NCI-H446 treated with DMSO at 0.1 percent for 48 hours (cell line): ENCODE results near the gene ADAMTS17.

Experiments used
- DNase-seq: peaks from one replicate; lab custom pipeline; 2025; lab: John Stamatoyannopoulos, UW

The ADAMTS17 gene

GRCh38 chr15:100201376-100202280 is 140.1 kb downstream of the ADAMTS17 start:
- no peak for DNase-seq

GRCh38 chr15:100200287-100200880 is 141.4 kb downstream of the ADAMTS17 start:
- no peak for DNase-seq

- DNase-seq, result no peak
Measured at GRCh38 chr15:100199711-100200286, 142.0 kb downstream of the ADAMTS17 start.

- no peak for DNase-seq
Measured at GRCh38 chr15:100198442-100198841, 143.3 kb downstream of the ADAMTS17 start.

GRCh38 chr15:100196326-100197058 is 145.3 kb downstream of the ADAMTS17 start:
- DNase-seq, result no peak

- no peak for DNase-seq
Measured at GRCh38 chr15:100194996-100195395, 146.8 kb downstream of the ADAMTS17 start.

- DNase-seq, result no peak
Measured at GRCh38 chr15:100193277-100193860, 148.4 kb downstream of the ADAMTS17 start.

- DNase-seq, result no peak
Measured at GRCh38 chr15:100192097-100193080, 149.4 kb downstream of the ADAMTS17 start.

- DNase-seq, result no peak
Measured at GRCh38 chr15:100191161-100191560, 150.6 kb downstream of the ADAMTS17 start.

GRCh38 chr15:100190675-100191074 is 151.1 kb downstream of the ADAMTS17 start:
- DNase-seq, result no peak

GRCh38 chr15:100189849-100190248 is 151.9 kb downstream of the ADAMTS17 start:
- DNase-seq, result no peak

- DNase-seq, result no peak
Measured at GRCh38 chr15:100189319-100189718, 152.5 kb downstream of the ADAMTS17 start.

GRCh38 chr15:100187677-100188076 is 154.1 kb downstream of the ADAMTS17 start:
- DNase-seq, result no peak

GRCh38 chr15:100186960-100187359 is 154.8 kb downstream of the ADAMTS17 start:
- no peak for DNase-seq

GRCh38 chr15:100186366-100186765 is 155.4 kb downstream of the ADAMTS17 start:
- DNase-seq, result no peak

GRCh38 chr15:100183921-100184495 is 157.8 kb downstream of the ADAMTS17 start:
- DNase-seq, result no peak

- DNase-seq, result no peak
Measured at GRCh38 chr15:100180921-100181320, 160.9 kb downstream of the ADAMTS17 start.

- DNase-seq, result no peak
Measured at GRCh38 chr15:100175406-100176114, 166.2 kb downstream of the ADAMTS17 start.

- no peak for DNase-seq
Measured at GRCh38 chr15:100174904-100175275, 166.9 kb downstream of the ADAMTS17 start.
